ENCODE data around the gene TWNK.

The TWNK gene

DNA sequence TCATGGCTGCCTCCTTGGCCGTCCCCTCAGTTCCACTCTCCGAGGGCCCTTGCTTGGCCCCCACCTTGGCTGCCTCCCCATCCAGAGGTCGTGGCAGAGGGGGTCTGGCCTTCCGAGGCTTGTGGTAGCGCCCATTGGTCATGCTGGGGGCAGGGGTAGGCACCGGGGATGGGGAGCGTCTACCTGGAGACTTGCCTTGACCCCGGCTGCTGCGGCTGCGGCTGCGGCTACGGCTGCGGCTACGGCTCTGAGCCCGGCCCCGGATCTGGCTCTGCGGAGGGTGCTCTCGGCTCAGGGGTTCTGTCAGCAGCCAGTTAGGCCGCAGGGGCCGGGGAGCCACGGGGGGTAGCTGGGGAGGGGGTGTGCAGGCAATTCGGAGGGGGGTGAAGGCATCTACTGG lies 23.0 kb downstream of the TWNK start:
- H3K36me3 ChIP-seq: peaks cover 17 to 22% (median 22%) of the 10 kb centered on the region in 3 donors
- no peaks in the 10 kb centered on the region for H3K27me3 ChIP-seq
- DNase-seq: no peak
- H3K4me1 ChIP-seq: peaks cover 0 to 30% (median 17%) of the 10 kb centered on the region in 4 donors
- intact Hi-C loops (cut with DNase I; ENCODE audit: low total_unique reads): no loop called here
- no peaks in the 10 kb centered on the region for H3K9me3 ChIP-seq
- H3K27ac ChIP-seq: no peak overlapping the region
- TF ChIP-seq CTCF (IDR thresholded peaks at IDR 0.05): no peak
- no peak overlapping the region for H3K4me3 ChIP-seq

DNA sequence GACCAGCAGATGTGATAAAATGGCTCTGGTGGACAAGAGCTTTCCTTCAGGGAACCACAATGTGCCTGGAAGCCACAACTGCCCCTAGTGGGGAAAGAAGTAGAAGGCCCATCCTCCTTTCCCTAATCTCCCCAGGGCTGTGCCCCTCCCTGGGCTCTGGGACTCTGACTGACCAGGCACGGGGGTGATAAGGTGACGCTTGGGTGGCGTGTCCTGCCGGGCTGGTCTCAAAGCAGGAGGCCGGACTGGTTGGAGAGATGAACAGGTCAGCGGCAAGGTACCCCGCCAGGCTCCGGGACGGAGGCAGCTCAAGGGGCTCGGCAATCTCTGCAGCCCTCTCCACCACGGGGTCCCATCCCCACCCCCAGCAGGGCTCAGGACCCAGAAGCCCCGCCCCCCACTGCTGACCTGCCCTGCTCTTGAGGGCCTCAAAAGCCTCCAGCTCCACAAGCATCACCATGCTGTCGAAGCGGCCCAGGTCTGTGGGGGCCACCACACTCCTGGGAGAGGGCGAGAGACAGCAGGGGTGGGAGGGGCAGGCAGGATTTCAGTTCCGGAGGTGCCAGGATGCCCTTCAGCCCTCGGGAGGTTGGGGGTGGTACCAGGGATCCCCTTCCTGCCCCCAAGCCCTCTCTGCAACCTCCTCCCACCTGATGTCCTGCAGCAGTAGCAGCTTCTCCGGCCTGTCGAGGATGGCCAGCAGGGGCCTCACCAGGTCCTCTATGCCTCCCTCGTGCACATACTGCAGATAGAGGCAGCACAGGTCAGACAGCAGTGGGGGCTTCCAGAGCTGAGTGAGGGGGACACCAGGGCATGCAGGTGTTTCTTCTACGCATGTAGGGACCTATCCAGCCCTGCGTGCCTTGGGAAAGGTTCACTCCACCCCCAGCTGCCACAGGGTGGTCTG lies 24.4 kb downstream of the TWNK start:
- peaks cover 0 to 13% of the 10 kb centered on the region in 2 donors for H3K27me3 ChIP-seq
- H3K4me1 ChIP-seq: peaks cover 0 to 30% (median 17%) of the 10 kb centered on the region in 4 donors
- no peak for DNase-seq
- no peak overlapping the region for H3K4me3 ChIP-seq
- no peaks in the 10 kb centered on the region for H3K9me3 ChIP-seq
- H3K36me3 ChIP-seq: peaks cover 2 to 8% (median 7%) of the 10 kb centered on the region in 3 donors
- H3K27ac ChIP-seq: peak overlapping the region; percentile 31 to 60
- intact Hi-C loops (cut with DNase I; ENCODE audit: low total_unique reads): no loop called here
- TF ChIP-seq CTCF (IDR thresholded peaks at IDR 0.05): peak in 1 of 2 experiments; percentile 10

DNA sequence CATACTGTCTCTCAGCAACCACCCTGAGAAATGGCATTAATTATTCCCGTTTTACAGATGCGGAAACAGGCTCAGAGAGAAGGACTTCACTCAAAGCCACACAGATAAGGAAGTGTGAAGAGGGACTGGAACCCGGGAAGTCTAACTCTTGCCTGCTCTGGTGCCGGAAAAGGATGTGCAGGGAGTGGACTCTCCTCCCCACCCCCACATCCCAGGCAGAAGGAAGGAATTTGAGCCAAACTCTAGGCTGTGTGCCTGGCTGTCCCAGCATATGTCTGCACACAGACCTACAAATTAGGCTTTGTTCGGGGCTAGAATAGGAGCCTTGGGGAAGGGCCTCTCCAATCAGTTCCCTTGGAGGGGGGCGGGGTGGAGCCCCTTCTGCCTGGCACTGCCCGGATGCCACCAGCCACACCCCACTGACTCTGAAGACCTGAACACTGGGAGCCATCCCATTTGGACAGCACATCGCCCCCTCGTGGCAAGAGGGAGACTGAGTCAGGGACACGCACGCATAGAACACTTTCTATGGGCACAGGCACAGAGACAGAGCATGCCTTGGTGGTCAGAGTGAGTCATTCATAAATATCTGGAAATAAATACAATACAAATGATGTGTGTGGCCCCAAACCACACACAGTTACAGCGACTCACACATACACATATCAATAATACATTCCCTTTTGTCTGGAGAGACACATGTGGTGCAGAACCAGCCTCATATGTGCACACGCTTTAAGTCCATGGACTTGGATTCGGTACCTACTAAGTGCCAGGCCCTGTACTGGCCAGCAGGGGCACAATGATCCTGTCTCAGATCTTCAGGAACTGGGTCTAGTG lies 25.4 kb downstream of the TWNK start:
- Histone ChIP-seq H3K36me3 (no peaks in the 10 kb centered on the region), H3K27ac (peak overlapping the region; percentile 31 to 60), H3K4me3 (no peak overlapping the region), H3K27me3 (peaks cover 0 to 20% of the 10 kb centered on the region in 2 donors), H3K4me1 (peaks cover 0 to 25% (median 17%) of the 10 kb centered on the region in 4 donors), H3K9me3 (no peaks in the 10 kb centered on the region)
- intact Hi-C loops (cut with DNase I; ENCODE audit: low total_unique reads): no loop called here
- peak; percentile 94 to 97 for TF ChIP-seq CTCF (IDR thresholded peaks at IDR 0.05)
- DNase-seq: peak; percentile 90 to 92

DNA sequence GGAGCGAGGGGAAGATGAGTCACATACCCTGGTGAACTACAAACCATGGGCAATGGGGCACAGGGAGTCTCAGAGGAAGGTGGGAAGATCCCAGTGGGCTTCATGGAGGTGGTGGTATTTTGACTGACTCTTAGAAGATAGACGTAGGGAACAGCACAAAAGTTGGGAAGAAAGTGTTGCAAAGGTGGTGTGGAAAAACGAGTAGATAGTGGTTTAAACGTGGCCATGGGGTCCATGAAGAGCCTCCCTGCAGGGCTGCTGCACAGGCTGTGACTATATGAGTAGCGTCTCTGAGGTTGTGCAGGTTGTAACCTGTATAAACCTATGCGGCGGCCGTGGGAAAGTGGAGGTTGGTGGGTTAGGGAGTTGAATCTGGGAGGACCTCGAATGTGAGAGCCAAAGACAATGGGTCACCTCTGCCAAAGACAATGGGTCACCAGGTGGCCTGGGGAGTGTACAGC lies 26.1 kb downstream of the TWNK start:
- no peak for TF ChIP-seq CTCF (IDR thresholded peaks at IDR 0.05)
- Histone ChIP-seq H3K36me3 (no peaks in the 10 kb centered on the region), H3K4me1 (peaks cover 0 to 20% (median 15%) of the 10 kb centered on the region in 4 donors), H3K27ac (peak overlapping the region; percentile 20 to 60), H3K9me3 (no peaks in the 10 kb centered on the region), H3K27me3 (peaks cover 0 to 25% of the 10 kb centered on the region in 2 donors), H3K4me3 (no peak overlapping the region)
- intact Hi-C loops (cut with DNase I; ENCODE audit: low total_unique reads): no loop called here
- no peak for DNase-seq

- H3K4me1 ChIP-seq: peaks cover 0 to 24% (median 21%) of the 10 kb centered on the region in 4 donors
- H3K9me3 ChIP-seq: no peaks in the 10 kb centered on the region
- no peaks in the 10 kb centered on the region for H3K36me3 ChIP-seq
- intact Hi-C loops (cut with DNase I; ENCODE audit: low total_unique reads): loop anchor here (2.0 kb wide), 1 partner anchor 20 kb away; no protein-coding TSS in a partner anchor
- DNase-seq: peak; percentile 80 to 89
- no peak overlapping the region for H3K27ac ChIP-seq
- peaks cover 0 to 31% of the 10 kb centered on the region in 2 donors for H3K27me3 ChIP-seq
- TF ChIP-seq CTCF (IDR thresholded peaks at IDR 0.05): peak; percentile 91 to 96
- no peak overlapping the region for H3K4me3 ChIP-seq
Observed at GRCh38 chr10:101014230-101014884, 27.0 kb downstream of the TWNK start.
